ENCODE data around the gene HSPA4.
"Not testable (repeated sequence)": the region's sequence is repeated elsewhere in the genome, so short reads cannot be mapped to it uniquely, and the experiment has no call there.

HSPA4 gene

DNA sequence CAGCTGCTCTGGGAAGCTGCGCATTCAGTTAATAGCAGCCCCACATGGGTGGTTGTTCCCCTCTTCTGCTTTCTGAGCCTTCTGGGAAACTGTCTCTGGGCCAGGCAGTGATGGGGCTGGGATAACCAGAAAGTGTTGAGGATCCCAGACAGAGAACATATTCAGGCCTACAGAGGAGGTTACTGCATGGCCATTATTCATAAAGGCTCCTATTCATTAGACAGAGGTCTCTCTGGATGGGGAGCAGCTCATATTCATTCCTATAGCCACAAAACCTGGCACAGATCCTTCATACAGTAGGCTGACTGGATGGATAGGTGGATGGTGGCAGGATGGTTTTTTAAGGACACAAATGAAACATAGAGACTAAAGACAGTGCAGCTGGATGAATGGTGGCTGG is 76.3 kb downstream of the HSPA4 start:
- no peak for DNase-seq

DNA sequence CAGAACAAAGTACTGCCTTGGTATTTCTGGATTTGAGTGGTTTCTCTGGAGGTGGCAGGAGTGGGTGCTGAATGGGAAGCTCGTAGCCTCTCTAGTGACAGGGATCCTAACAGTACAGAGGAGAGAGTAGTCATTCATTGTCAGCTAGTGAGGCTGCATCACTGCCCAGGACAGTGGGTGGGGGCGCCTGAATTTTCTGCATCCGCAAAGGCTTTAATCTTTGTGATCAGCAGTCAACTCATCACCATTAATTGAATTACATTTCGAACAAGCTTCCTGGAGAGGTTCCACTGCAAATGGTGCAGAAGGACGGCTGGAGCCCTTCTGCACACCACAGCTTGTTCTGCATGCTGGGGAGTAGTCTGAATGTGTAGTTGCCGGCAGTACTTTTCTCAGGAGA is 77.5 kb downstream of the HSPA4 start:
- DNase-seq, result no peak

GRCh38 chr5:133129950-133130349 is 78.1 kb downstream of the HSPA4 start:
- no peak for DNase-seq

DNA sequence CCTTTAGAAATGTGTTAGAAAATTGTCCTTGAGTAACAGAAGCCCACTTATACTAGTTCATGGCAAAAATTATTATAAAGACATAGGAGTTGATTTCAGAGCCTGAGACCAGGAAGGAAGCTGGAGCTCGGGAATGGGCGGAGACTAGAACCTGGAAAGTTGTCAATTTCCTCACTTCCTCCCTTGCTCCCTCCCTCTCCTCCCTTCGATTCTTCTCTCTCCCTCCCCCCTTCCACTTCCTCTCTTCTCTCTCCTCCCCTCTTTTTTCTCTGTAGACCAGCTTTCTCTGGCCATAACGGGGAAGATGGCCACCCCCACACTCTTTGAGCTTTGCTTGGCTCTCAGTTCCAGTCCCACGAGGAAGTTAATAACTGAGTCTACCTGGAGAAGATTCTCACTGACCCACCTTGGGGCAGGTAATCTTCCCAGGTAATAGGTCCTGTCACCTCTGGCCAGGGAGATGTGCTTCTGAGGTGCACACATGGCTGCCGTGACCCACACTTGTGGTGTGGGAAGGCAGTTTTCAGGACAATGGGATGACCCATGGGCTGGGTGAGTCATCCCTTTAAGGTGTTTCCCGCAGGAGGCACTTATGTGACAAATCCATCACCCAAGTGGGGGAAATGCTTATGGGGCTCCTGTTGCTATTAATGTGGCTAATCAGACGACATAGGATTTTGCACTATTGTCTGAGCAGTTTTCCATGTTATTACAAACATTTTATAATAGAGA is 78.7 kb downstream of the HSPA4 start:
- DNase-seq, result no peak

GRCh38 chr5:133132717-133133116 is 80.9 kb downstream of the HSPA4 start:
- DNase-seq, result no peak

- not testable (repeated sequence) for DNase-seq
Measured at GRCh38 chr5:133133241-133133640, 81.4 kb downstream of the HSPA4 start.

- not testable (repeated sequence) for DNase-seq
Measured at GRCh38 chr5:133136890-133137289, 85.1 kb downstream of the HSPA4 start.

DNA sequence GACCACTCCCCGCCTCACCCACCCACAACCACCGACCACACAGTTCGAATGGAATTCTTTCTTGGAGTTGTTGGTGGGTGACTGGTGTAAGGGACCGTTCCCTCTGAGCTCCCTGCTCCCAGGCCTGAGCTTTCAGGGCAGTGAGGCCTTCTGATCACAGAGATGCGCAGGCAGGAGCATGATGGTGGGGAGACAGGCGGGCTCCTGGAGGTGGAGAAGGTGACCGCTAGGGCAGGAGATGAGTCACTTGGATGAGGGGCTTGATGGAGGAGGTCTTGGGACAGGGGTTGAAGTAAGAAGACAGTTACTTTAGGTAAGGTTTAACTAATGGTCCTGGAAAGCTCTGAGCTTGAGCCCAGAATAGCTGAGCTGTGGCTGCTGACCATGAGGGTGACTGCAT is 88.5 kb downstream of the HSPA4 start:
- DNase-seq, result no peak

GRCh38 chr5:133141746-133142145 is 89.9 kb downstream of the HSPA4 start:
- DNase-seq, result no peak

- no peak for DNase-seq
Measured at GRCh38 chr5:133142782-133143181, 91.0 kb downstream of the HSPA4 start.

DNA sequence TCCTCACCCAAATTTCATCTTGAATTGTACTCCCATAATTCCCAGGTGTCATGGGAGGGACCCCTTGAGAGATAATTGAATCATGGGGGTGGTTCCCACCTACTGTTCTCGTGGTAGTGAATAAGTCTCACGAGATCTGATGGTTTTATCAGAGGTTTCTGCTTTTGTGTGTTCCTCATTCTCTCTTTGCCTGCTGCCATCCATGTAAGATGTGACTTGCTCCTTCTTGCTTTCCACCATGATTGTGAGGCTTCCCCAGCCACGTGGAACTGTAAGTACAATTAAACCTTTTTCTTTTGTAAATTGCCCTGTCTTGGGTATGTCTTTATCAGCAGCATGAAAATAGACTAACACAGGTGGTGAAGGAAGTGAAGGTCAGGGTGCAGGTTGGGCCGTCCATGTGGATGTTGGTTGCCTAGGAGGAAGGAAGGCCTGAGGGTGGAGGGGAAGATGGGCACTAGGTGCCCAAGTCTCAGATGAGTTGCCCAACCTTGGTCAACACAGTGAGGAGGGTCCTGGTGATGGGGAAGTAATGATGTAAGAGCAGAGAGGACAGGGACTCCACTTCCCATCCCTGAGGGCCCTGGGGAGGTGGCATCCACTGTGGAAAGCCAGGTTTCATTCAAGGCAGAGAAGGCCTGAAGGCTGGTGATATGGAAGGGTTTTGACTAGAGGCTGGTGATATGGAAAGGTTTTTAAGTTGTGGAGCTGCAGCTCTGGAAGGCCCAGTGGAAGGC is 92.6 kb downstream of the HSPA4 start:
- no peak for DNase-seq

DNA sequence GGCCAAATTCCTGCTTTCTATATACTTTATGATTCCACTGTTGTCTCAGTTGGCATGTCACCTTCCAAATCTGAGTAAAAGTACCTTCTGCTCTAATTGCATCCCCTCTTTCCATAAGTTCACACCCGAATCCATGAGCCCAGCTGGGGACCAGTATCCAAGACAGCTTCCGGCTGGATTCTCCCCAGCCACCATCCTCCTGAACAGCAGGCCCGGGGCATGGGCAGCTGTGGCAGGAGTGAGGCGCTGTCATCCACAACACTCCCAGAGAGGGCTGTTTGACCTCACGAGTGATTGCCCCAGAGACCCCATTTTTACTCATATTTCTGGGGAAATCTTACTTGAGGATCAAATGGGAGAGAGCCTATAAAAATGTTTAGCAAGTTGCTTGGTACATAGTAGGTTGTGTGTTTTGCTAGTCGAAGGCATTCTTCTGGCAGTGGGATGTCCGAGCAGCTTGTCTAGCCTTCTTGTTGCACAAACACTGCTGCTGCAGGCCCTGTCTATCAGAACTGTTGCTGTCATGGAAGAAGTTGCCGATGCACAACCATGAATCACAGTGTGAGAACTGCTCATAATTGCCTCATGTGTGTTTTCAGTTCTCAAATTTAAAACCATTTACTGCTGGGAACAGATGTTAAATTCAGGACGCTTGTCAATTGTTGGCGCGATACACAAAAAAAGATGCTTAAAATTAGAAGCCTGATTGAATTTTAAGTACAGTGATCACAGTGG is 93.8 kb downstream of the HSPA4 start:
- DNase-seq, result no peak

DNA sequence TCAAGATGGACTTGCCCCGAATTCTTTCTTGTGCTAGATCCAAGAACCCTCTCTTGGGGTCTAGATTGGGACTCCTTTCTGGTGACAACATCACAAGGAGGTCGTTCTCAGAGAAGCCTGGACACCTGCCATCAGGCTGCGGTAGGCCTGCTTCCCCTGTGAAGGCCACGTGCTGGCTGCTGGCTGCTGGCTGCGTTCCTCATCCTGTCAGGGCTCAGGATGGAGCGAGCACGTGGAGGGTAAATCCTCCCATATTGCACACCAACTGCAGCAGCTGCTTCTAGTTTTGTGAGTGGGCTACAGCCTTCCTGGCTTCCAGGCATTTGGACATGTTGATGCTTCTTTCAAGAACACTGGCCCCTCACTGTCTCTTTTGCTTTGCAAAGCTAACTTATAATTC is 95.6 kb downstream of the HSPA4 start:
- no peak for DNase-seq

- DNase-seq, result no peak
Measured at GRCh38 chr5:133147815-133148567, 96.2 kb downstream of the HSPA4 start.

DNA sequence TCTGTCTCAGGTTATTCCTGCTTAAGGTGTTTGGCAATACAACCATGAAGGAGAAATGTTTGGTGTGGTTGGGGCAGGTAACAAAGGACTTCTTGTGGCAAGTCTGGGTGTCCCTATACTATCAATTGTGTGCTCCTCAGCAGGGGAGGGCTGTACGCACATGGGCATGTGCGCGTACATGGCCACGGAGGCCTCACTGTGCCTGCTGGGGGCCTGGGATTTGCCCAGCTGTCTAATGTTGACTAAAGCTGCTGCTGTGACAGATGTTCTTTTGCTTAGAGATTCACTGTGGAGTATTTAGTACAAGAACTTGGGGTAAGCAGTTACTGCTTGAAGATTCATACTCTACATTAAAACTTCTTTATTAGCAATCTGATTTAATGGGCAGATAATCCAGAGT is 97.5 kb downstream of the HSPA4 start:
- DNase-seq, result no peak

DNA sequence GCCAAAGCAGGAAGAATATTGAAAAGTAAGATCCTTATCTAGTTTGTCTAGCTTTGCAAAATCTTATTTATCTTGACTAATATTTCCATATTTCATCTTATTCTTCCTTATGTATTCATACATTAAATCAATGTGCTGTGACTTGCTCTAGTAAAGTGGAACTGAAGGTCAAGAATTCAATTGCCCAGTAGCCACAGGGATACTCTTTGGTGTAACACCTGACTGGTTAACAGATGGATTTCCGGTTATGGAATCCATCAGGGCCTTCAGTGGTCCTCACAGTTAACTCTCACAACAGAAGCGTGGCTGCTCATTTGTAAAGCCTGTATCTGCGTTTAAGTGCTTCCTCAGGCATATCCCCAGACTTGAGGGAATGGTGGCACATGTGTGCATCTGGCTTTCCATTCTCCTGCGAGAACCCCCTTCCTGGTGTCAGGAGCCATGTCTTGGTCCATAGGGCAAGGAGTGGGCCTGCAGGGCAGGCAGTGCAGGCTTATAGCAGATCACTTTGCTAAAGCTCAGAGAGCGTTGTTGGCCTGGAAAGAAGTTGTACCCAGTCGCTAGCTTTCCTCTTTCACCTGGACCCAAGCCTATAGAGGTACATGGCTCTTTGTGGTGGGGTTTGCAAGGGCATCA is 99.2 kb downstream of the HSPA4 start:
- DNase-seq, result no peak

GRCh38 chr5:133154274-133155075 is 102.7 kb downstream of the HSPA4 start:
- DNase-seq, result no peak

DNA sequence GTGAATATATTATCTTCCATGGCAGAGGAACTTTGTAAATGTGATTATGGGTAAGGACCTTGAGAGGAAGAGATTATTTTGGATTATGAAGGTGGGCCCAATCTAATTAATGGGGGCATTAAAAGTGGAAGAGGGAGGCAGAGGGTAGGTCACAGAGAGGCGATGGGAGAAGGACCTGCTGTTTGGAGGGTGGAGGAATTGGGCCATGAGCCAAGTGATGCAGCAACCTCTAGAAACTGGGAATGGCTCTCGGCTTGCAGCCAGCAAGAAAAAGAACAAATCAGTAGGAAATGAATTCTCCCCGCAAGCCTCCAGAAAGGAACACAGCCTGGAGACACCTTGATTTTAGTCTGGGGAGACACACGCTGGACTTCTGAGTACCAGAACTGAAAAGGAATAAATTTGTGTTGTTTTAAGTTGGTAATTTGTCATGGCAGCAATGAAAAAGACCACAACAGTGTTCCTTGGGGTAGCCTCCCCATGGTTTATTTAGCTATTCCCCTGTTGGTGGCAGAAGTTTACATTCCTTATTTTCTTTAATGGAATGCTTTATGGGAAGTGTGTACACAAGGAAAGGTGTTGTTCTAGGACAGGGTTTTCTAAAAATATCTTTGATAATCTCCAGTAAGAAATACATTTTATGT is 103.6 kb downstream of the HSPA4 start:
- DNase-seq, result no peak
